Measurements from ENCODE around the gene DYNC2I2. TPM values are rescaled to one million over a fixed set of nuclear protein-coding genes. Genes with fewer than 3 reads are reported as not detected.
"Not testable (repeated sequence)": the region's sequence is repeated elsewhere in the genome, so short reads cannot be mapped to it uniquely, and the experiment has no call there.

Gene DYNC2I2
- total RNA-seq, 4 donors from 2014 or later: 43.5 to 52.4 (median 45.8) TPM

GRCh38 chr9:128669786-128670185 lies 13.1 kb upstream of the DYNC2I2 start:
- DNase-seq (ENCODE audit: low spot score in 2 of 2): peak in 1 of 2 donors; percentile 9
- Histone ChIP-seq H3K4me1 (no peaks in the 10 kb centered on the region), H3K4me3 (no peak overlapping the region), H3K36me3 (no peaks in the 10 kb centered on the region), H3K27me3 (no peaks in the 10 kb centered on the region), H3K27ac (no peak overlapping the region), H3K9me3 (no peaks in the 10 kb centered on the region)
- 94% methylated on average over 6 of the region's 6 CpGs for WGBS
- no peak for TF ChIP-seq POLR2AphosphoS5 (IDR thresholded peaks at IDR 0.05)
- no peak for TF ChIP-seq EP300 (IDR thresholded peaks at IDR 0.05)
- no peak for TF ChIP-seq POLR2A (IDR thresholded peaks at IDR 0.05)
- no peak for TF ChIP-seq CTCF (IDR thresholded peaks at IDR 0.05)

- WGBS: 87% methylated on average over 8 of the region's 8 CpGs
- not testable (repeated sequence) for H3K9me3 ChIP-seq; H3K4me3 ChIP-seq; H3K4me1 ChIP-seq; H3K27me3 ChIP-seq; H3K36me3 ChIP-seq; H3K27ac ChIP-seq; DNase-seq (ENCODE audit: low spot score in 2 of 2)
Observed at GRCh38 chr9:128666481-128666941, 9.9 kb upstream of the DYNC2I2 start.

DNA sequence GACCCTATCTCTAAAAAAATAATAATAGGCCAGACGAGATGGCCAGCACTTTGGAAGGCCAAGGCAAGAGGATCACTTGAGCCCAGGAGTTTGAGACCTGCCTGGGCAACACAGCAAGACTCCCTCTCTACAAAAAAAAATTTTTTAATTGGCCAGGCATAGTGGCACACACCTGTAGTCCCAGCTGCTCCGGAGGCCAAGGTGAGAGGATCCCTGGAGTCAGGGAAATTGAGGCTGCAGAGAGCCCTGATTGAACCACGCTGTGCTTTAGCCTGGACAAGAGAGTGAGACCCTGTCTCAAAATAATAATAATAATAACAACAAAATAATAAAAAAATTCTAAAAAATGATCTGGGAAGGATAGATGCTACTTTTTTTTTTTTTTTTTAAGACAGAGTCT lies 1.1 kb upstream of the DYNC2I2 start:
- no peaks in the 10 kb centered on the region for H3K27me3 ChIP-seq
- H3K27ac ChIP-seq: no peak overlapping the region
- no peaks in the 10 kb centered on the region for H3K36me3 ChIP-seq
- no peak for DNase-seq (ENCODE audit: low spot score in 2 of 2)
- no peak for TF ChIP-seq EP300 (IDR thresholded peaks at IDR 0.05)
- TF ChIP-seq POLR2A (IDR thresholded peaks at IDR 0.05): no peak
- TF ChIP-seq CTCF (IDR thresholded peaks at IDR 0.05): no peak
- no peak for TF ChIP-seq POLR2AphosphoS5 (IDR thresholded peaks at IDR 0.05)
- H3K4me3 ChIP-seq: no peak overlapping the region
- H3K4me1 ChIP-seq: peaks cover 8% of the 10 kb centered on the region
- no peaks in the 10 kb centered on the region for H3K9me3 ChIP-seq
- WGBS: 90% methylated on average over 3 of the region's 3 CpGs

DNA sequence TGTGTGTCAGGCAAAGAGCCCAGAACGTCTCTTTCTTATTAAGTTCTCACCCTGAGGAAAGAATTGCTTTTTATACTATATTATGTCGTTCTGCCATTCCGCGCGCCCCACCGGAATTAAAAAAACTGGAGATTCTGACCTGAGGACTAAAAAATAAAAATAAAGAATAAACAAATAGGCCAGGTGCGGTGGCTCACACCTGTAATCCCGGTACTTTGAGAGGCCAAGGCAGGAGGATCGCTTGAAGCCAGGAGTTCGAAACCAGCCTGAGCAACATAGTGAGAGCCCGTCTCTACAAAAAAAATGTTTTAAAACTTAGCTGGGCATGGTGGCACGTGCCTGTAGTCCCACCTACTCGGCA lies 677 bp upstream of the DYNC2I2 start:
- H3K36me3 ChIP-seq: no peaks in the 10 kb centered on the region
- peak overlapping the region; percentile 91 for H3K4me3 ChIP-seq
- TF ChIP-seq EP300 (IDR thresholded peaks at IDR 0.05): no peak
- no peak for TF ChIP-seq POLR2AphosphoS5 (IDR thresholded peaks at IDR 0.05)
- no peak for TF ChIP-seq POLR2A (IDR thresholded peaks at IDR 0.05)
- TF ChIP-seq CTCF (IDR thresholded peaks at IDR 0.05): no peak
- no peaks in the 10 kb centered on the region for H3K27me3 ChIP-seq
- DNase-seq (ENCODE audit: low spot score in 2 of 2): no peak
- no peaks in the 10 kb centered on the region for H3K9me3 ChIP-seq
- H3K4me1 ChIP-seq: peaks cover 8% of the 10 kb centered on the region
- peak overlapping the region; percentile 99 for H3K27ac ChIP-seq
- 94% methylated on average over 13 of the region's 13 CpGs for WGBS

- 94% methylated on average over 1 of the region's 1 CpG for WGBS
- Histone ChIP-seq H3K36me3 (no peaks in the 10 kb centered on the region), H3K4me3 (no peak overlapping the region), H3K27me3 (no peaks in the 10 kb centered on the region), H3K4me1 (peaks cover 8% of the 10 kb centered on the region), H3K27ac (no peak overlapping the region), H3K9me3 (no peaks in the 10 kb centered on the region)
- no peak for DNase-seq (ENCODE audit: low spot score in 2 of 2)
- TF ChIP-seq CTCF (IDR thresholded peaks at IDR 0.05) (no peak), POLR2AphosphoS5 (IDR thresholded peaks at IDR 0.05) (no peak), POLR2A (IDR thresholded peaks at IDR 0.05) (no peak), EP300 (IDR thresholded peaks at IDR 0.05) (no peak)
Observed at GRCh38 chr9:128654481-128654880, 2.2 kb downstream of the DYNC2I2 start.

GRCh38 chr9:128653908-128654307 lies 2.7 kb downstream of the DYNC2I2 start:
- Histone ChIP-seq H3K36me3 (no peaks in the 10 kb centered on the region), H3K9me3 (no peaks in the 10 kb centered on the region), H3K27ac (no peak overlapping the region), H3K4me1 (peaks cover 8% of the 10 kb centered on the region), H3K27me3 (no peaks in the 10 kb centered on the region), H3K4me3 (no peak overlapping the region)
- DNase-seq (ENCODE audit: low spot score in 2 of 2): no peak
- no peak for TF ChIP-seq POLR2AphosphoS5 (IDR thresholded peaks at IDR 0.05)
- no peak for TF ChIP-seq EP300 (IDR thresholded peaks at IDR 0.05)
- no peak for TF ChIP-seq CTCF (IDR thresholded peaks at IDR 0.05)
- no peak for TF ChIP-seq POLR2A (IDR thresholded peaks at IDR 0.05)
- 92% methylated on average over 8 of the region's 8 CpGs for WGBS

Data from suprapubic skin (tissue), 4 donors.